ENCODE data around the gene ARAP2.

DNA sequence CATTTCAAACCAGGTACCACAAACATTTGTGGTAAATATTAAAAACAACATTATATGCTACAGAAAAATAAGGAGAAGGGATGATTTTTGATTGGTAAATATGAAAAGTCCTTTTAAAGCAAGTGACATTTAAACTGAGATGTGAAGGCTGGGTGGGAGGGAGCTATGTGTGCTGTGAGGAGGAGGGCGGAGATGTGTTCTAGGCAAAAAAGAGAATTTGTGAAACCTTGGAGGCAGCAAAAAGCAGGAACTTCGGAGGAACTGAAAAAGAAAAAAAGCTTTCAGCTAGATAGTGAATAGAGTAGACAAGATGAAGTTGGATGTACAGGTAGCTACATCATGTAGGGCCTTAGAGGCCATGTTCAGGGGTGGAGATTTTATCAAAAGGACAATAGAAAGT is 10.1 kb upstream of the ARAP2 start:
- TF ChIP-seq, protein P1, sequence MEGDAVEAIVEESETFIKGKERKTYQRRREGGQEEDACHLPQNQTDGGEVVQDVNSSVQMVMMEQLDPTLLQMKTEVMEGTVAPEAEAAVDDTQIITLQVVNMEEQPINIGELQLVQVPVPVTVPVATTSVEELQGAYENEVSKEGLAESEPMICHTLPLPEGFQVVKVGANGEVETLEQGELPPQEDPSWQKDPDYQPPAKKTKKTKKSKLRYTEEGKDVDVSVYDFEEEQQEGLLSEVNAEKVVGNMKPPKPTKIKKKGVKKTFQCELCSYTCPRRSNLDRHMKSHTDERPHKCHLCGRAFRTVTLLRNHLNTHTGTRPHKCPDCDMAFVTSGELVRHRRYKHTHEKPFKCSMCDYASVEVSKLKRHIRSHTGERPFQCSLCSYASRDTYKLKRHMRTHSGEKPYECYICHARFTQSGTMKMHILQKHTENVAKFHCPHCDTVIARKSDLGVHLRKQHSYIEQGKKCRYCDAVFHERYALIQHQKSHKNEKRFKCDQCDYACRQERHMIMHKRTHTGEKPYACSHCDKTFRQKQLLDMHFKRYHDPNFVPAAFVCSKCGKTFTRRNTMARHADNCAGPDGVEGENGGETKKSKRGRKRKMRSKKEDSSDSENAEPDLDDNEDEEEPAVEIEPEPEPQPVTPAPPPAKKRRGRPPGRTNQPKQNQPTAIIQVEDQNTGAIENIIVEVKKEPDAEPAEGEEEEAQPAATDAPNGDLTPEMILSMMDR (IDR thresholded peaks at IDR 0.05) = no peak
- TF ChIP-seq POLR2A (IDR thresholded peaks at IDR 0.05) (no peak), EP300 (IDR thresholded peaks at IDR 0.05) (no peak)
